HepG2 (cell line): Measurements from ENCODE around the gene IL1A. TPM values are rescaled to one million over a fixed set of nuclear protein-coding genes. Genes with fewer than 3 reads are reported as not detected.

ENCODE experiments used
- ATAC-seq: fragments of 200-7000 bp; cut with Tn5 transposase; 3 replicates; pipeline ENCODE4 v1.9.1; 2020; ENCODE audit warnings: mild to moderate bottlenecking, moderate library complexity
- BruUV-seq: library from RNA; stranded (reverse); fragments of 400-500 nt; replicated peaks from 2 replicates; lab custom pipeline; 2021; lab: Mats Ljungman, UMichigan
- CTCF ChIA-PET: fragments of 300-600 bp; formaldehyde crosslinking; extraction: SDS; loops from one replicate; lab custom pipeline; 2021; ENCODE audit warnings: low total read pairs, inconsistent platforms, low intra/inter-chr PET ratio; lab: Yijun Ruan, JAX
- POLR2A ChIA-PET: fragments of 350-600 bp; sonication (Branson Sonifier 250); formaldehyde crosslinking; loops from one replicate; lab custom pipeline; 2020; ENCODE audit warnings: antibody characterized with exemption, inconsistent platforms; lab: Yijun Ruan, JAX
- DNase-seq: peaks from one replicate; pipeline ENCODE4 v3.0.0-alpha.2; 2015; ENCODE audit warnings: low spot score
- FAIRE-seq: peaks from 3 replicates; lab custom pipeline; 2011; peaks lifted over from hg19 to GRCh38; lab: Jason Lieb, UNC
- H2AFZ ChIP-seq: one replicate; pipeline ENCODE4 v1.6.1; 2011; ENCODE audit warnings: low read length, inconsistent platforms
- H3K27ac ChIP-seq: fragments of 300-600 bp; 3 replicates; pipeline ENCODE4 v1.8.0; 2011; ENCODE audit warnings: mixed run types, mild to moderate bottlenecking, mixed read lengths, low read length, inconsistent platforms; ENCODE audit not compliant: insufficient read depth; ENCODE audit errors: extremely low read length
- H3K27me3 ChIP-seq, 2 experiments: fragments of 200-600 bp in 1 of 2; 2 replicates in 1 of 2; 3 replicates in 1 of 2; pipeline versions ENCODE4 v1.6.0 to v1.8.0; 2011; ENCODE audit warnings: low read length in 2 of 2, mild to moderate bottlenecking in 2 of 2, moderate library complexity in 2 of 2, inconsistent platforms in 1 of 2; ENCODE audit not compliant: insufficient read depth in 2 of 2, control insufficient read depth in 1 of 2
- H3K36me3 ChIP-seq, 2 experiments: fragments of 200-600 bp in 1 of 2; replicated peaks in 1 of 2; 2 replicates in 1 of 2; 3 replicates in 1 of 2; pipeline versions ENCODE4 v1.5.1 to v1.8.0; 2011; ENCODE audit warnings: low read length in 2 of 2, inconsistent platforms in 1 of 2; ENCODE audit not compliant: insufficient read depth in 2 of 2, control insufficient read depth in 1 of 2
- H3K4me1 ChIP-seq: 2 replicates; pipeline ENCODE4 v1.5.1; 2012; ENCODE audit warnings: low read length, inconsistent platforms; ENCODE audit not compliant: insufficient read depth
- H3K4me2 ChIP-seq: 2 replicates; pipeline ENCODE4 v1.6.0; 2011; ENCODE audit warnings: low read depth, low read length, inconsistent platforms
- H3K4me3 ChIP-seq, 3 experiments: fragments of 200-600 bp in 1 of 3; sonication (generic), shearing (Covaris generic) in 1 of 3; replicated peaks in 1 of 3; 2 replicates each; pipeline ENCODE4 v1.5.1; 2011 to 2016; ENCODE audit warnings: low read length in 3 of 3, inconsistent platforms in 2 of 3, low read depth in 2 of 3, mild to moderate bottlenecking in 2 of 3, control low read depth in 1 of 3, mixed read lengths in 1 of 3; ENCODE audit not compliant: insufficient read depth in 1 of 3
- H3K79me2 ChIP-seq: one replicate; pipeline ENCODE4 v1.6.1; 2011; ENCODE audit warnings: low read length, inconsistent platforms; ENCODE audit not compliant: insufficient read depth
- H3K9ac ChIP-seq: 2 replicates; pipeline ENCODE4 v1.6.0; 2011; ENCODE audit warnings: mild to moderate bottlenecking, low read depth, low read length, inconsistent platforms; ENCODE audit not compliant: insufficient read depth
- H3K9me3 ChIP-seq: 2 replicates; pipeline ENCODE4 v1.5.1; 2012; ENCODE audit warnings: mild to moderate bottlenecking, low read length
- H4K20me1 ChIP-seq: 2 replicates; pipeline ENCODE4 v1.6.0; 2011; ENCODE audit warnings: inconsistent platforms, mild to moderate bottlenecking, low read length, moderate library complexity; ENCODE audit not compliant: insufficient read depth
- CTCF ChIP-seq: sonication (generic); formaldehyde crosslinking; IDR thresholded peaks from 2 replicates; pipeline ENCODE4 v1.5.0; 2020; ENCODE audit warnings: mild to moderate bottlenecking, missing genetic modification reagents, moderate library complexity
- FOXP4 ChIP-seq: sonication (generic); formaldehyde crosslinking; IDR thresholded peaks from 2 replicates; pipeline ENCODE4 v1.4.0; 2020; ENCODE audit warnings: missing genetic modification reagents
- MNT ChIP-seq: fragments of 450-650 bp; IDR thresholded peaks from 2 replicates; pipeline ENCODE4 v1.6.1; 2016
- ZNF788 ChIP-seq: sonication (generic); formaldehyde crosslinking; IDR thresholded peaks from 2 replicates; pipeline ENCODE4 v1.5.0; 2020; ENCODE audit warnings: mild to moderate bottlenecking, missing genetic modification reagents, borderline replicate concordance
- WGBS: methylation state at CpG from one replicate; pipeline ENCODE4 v1.1.6; 2017; ENCODE audit warnings: low lambda C conversion rate; 5-methylcytosine and 5-hydroxymethylcytosine counted together
- in situ Hi-C: cut with HindIII; loops from 2 replicates; pipeline ENCODE4 v1.10.0; 2017; ENCODE audit warnings: low pct_unique_long_range_greater_than_20kb; ENCODE audit not compliant: extremely low pct_ligation_motif_present
- intact Hi-C: fragments of 100-400 bp; cut with micrococcal nuclease; formaldehyde crosslinking; loops from one replicate; pipeline ENCODE4 v1.10.0; 2022; ENCODE audit not compliant: unreplicated experiment
- polyA plus RNA-seq, 8 experiments: library from polyadenylated mRNA; depleted of rRNA in 3 of 8; stranded (reverse) in 7 of 8; unstranded in 1 of 8; fragments of >200 nt; fragmentation: Illumina TruSeq in 4 of 8; extraction: Trizol in 4 of 8; gene quantifications; 2 replicates each; pipeline versions ENCODE4 v1.2.1 to v1.2.3, GENCODE V29; 2011 to 2016; ENCODE audit warnings: low read depth in 4 of 8, missing spikeins in 1 of 8, mixed read lengths in 1 of 8; ENCODE audit not compliant: insufficient read depth in 1 of 8
- total RNA-seq, 5 experiments: library from RNA; depleted of rRNA; stranded (reverse); fragments of >200 nt; fragmentation: Illumina TruSeq; extraction: Trizol; gene quantifications; 2 replicates each; pipeline ENCODE4 v1.2.3, GENCODE V29; 2016; ENCODE audit warnings: low read depth in 1 of 5

The IL1A gene
- total and polyA plus RNA-seq, 2 of the 13 experiments (the other 11 are each of a cell fraction or from before 2014, with no cell fraction given) = not detected

- ATAC-seq = no peak
- POLR2A ChIA-PET = no interaction called here
- no peaks in the 10 kb centered on the region for H3K27me3 ChIP-seq
- 0 out of 2 replicates have a peak, but pooled peaks have one; percentile 13 for TF ChIP-seq MNT
- TF ChIP-seq ZNF788 (CRISPR knock-in tag) = 0 out of 2 replicates have a peak, but pooled peaks have one; percentile 2
- TF ChIP-seq FOXP4 = no peak
- TF ChIP-seq CTCF (CRISPR knock-in tag) = peak; percentile 21; the same call in 1 of the 2 replicates
- TF ChIP-seq, all 625 proteins: peak for 3
- H3K9ac ChIP-seq = no peak overlapping the region
- no peaks in the 10 kb centered on the region for H3K79me2 ChIP-seq
- no peak for FAIRE-seq
- H2AFZ ChIP-seq = no peak overlapping the region
- H3K9me3 ChIP-seq = no peaks in the 10 kb centered on the region
- no TSS peak for BruUV-seq
- peaks cover 34% of the 10 kb centered on the region for H3K4me1 ChIP-seq
- in situ Hi-C loops = no loop called here
- WGBS = 96% methylated on average over 14 of the region's 14 CpGs
- H3K27ac ChIP-seq = no peak overlapping the region
- intact Hi-C loops = no loop called here
- DNase-seq = no peak
- no peaks in the 10 kb centered on the region for H3K36me3 ChIP-seq
- CTCF ChIA-PET = no interaction called here
- H3K4me3 ChIP-seq = no peak overlapping the region
- H3K4me2 ChIP-seq = no peak overlapping the region
- H4K20me1 ChIP-seq = no peaks in the 10 kb centered on the region
Measured at GRCh38 chr2:112832841-112833638, 48.7 kb upstream of the IL1A start.
